ENCODE data around the gene STARD4.

The STARD4 gene

GRCh38 chr5:111512375-111513130 lies at the start of gene STARD4:
Gene STARD4, minus strand, starts transcription at chr5:111512535. Its CDS starts 5,102 bp downstream, at chr5:111507433.
- peak; percentile 95 for FAIRE-seq

GRCh38 chr5:111559680-111560079 lies 47.3 kb upstream of the STARD4 start:
- no peak for FAIRE-seq

GRCh38 chr5:111557686-111558085 lies 45.4 kb upstream of the STARD4 start:
- no peak for FAIRE-seq

- no peak for FAIRE-seq
These were observed 44.8 kb upstream of the STARD4 start for GRCh38 chr5:111557111-111557510.

GRCh38 chr5:111556501-111556900 lies 44.2 kb upstream of the STARD4 start:
- FAIRE-seq = no peak

GRCh38 chr5:111555760-111556159 lies 43.4 kb upstream of the STARD4 start:
- FAIRE-seq = no peak

- no peak for FAIRE-seq
These were observed 41.5 kb upstream of the STARD4 start for GRCh38 chr5:111553868-111554267.

GRCh38 chr5:111552896-111553295 lies 40.6 kb upstream of the STARD4 start:
- FAIRE-seq = no peak

- no peak for FAIRE-seq
These were observed 40.2 kb upstream of the STARD4 start for GRCh38 chr5:111552492-111552891.

GRCh38 chr5:111551569-111552275 lies 39.4 kb upstream of the STARD4 start:
- no peak for FAIRE-seq

- FAIRE-seq = no peak
These were observed 38.8 kb upstream of the STARD4 start for GRCh38 chr5:111551161-111551560.

- FAIRE-seq = no peak
These were observed 38.1 kb upstream of the STARD4 start for GRCh38 chr5:111550282-111551020.

GRCh38 chr5:111548992-111549649 lies 36.8 kb upstream of the STARD4 start:
- FAIRE-seq = no peak

- no peak for FAIRE-seq
These were observed 36.1 kb upstream of the STARD4 start for GRCh38 chr5:111548348-111548950.

GRCh38 chr5:111545031-111545430 lies 32.7 kb upstream of the STARD4 start:
- FAIRE-seq = no peak

- FAIRE-seq = no peak
These were observed 25.0 kb upstream of the STARD4 start for GRCh38 chr5:111537141-111538024.

GRCh38 chr5:111535879-111536549 lies 23.7 kb upstream of the STARD4 start:
- no peak for FAIRE-seq

GRCh38 chr5:111532886-111533582 lies 20.7 kb upstream of the STARD4 start:
- FAIRE-seq = no peak

GRCh38 chr5:111530298-111530740 lies 18.0 kb upstream of the STARD4 start:
- FAIRE-seq = no peak

- FAIRE-seq = no peak
These were observed 15.7 kb upstream of the STARD4 start for GRCh38 chr5:111528056-111528455.

Measured in A204.1 (cell line).